DOHH2 (cell line): Measurements from ENCODE around the gene MRGPRF.

ENCODE experiments used
- EZH2phosphoT487 ChIP-seq: fragments of 200-600 bp; sonication (generic); IDR thresholded peaks from 2 replicates; pipeline ENCODE4 v1.6.1; 2017; ENCODE audit warnings: borderline replicate concordance, mild to moderate bottlenecking, antibody characterized with exemption, low read length, moderate library complexity, mixed read lengths
- TF ChIP-seq, protein P1 (sequence below): fragments of 200-600 bp; sonication (generic); IDR thresholded peaks from one replicate; pipeline ENCODE4 v1.5.1; 2014; ENCODE audit warnings: antibody characterized with exemption, mild to moderate bottlenecking, low read depth, low read length; ENCODE audit not compliant: poor library complexity, severe bottlenecking

DNA sequence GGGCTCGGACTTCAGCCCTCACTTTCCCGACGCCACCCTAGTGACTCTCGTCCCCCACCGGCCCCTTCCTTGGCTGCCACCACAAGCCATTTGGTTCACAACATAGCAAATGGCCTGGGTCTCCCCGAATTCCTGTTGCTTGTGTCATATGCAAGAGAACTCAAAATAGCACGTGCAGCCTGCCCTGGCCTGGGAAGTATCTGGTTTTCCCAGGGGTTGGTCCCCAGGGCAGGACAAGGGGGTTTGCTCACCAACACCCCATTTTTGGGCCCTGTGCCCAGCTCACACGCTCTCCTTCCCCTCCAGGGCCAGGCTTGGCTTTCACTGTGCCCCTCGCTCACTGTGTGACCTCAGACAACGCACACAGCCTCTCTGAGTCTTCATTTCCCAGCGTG, 22.9 kb upstream of the MRGPRF start:
- TF ChIP-seq, protein P1, sequence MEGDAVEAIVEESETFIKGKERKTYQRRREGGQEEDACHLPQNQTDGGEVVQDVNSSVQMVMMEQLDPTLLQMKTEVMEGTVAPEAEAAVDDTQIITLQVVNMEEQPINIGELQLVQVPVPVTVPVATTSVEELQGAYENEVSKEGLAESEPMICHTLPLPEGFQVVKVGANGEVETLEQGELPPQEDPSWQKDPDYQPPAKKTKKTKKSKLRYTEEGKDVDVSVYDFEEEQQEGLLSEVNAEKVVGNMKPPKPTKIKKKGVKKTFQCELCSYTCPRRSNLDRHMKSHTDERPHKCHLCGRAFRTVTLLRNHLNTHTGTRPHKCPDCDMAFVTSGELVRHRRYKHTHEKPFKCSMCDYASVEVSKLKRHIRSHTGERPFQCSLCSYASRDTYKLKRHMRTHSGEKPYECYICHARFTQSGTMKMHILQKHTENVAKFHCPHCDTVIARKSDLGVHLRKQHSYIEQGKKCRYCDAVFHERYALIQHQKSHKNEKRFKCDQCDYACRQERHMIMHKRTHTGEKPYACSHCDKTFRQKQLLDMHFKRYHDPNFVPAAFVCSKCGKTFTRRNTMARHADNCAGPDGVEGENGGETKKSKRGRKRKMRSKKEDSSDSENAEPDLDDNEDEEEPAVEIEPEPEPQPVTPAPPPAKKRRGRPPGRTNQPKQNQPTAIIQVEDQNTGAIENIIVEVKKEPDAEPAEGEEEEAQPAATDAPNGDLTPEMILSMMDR: no peak
- no peak for TF ChIP-seq EZH2phosphoT487
